HUES48 (cell line): ENCODE data around the gene CPEB3.
"Not testable (repeated sequence)": the region's sequence is repeated elsewhere in the genome, so short reads cannot be mapped to it uniquely, and the experiment has no call there.

Source experiments
- H3K27ac ChIP-seq: one replicate; pipeline ENCODE4 v1.7.0; 2013; ENCODE audit warnings: low read depth, low read length, inconsistent platforms
- H3K27me3 ChIP-seq: 2 replicates; pipeline ENCODE4 v1.6.1; 2013; ENCODE audit warnings: mild to moderate bottlenecking, low read length; ENCODE audit not compliant: control insufficient read depth, insufficient read depth
- H3K36me3 ChIP-seq: 2 replicates; pipeline ENCODE4 v1.6.1; 2013; ENCODE audit warnings: low read length; ENCODE audit not compliant: control insufficient read depth, insufficient read depth
- H3K4me1 ChIP-seq: 2 replicates; pipeline ENCODE4 v1.6.1; 2013; ENCODE audit warnings: mild to moderate bottlenecking, low read length; ENCODE audit not compliant: control insufficient read depth, insufficient read depth
- H3K4me3 ChIP-seq: 2 replicates; pipeline ENCODE4 v1.5.1; 2013; ENCODE audit warnings: mild to moderate bottlenecking, low read depth, low read length
- H3K9ac ChIP-seq: 2 replicates; pipeline ENCODE4 v1.6.1; 2013; ENCODE audit warnings: mild to moderate bottlenecking, low read depth, low read length, moderate library complexity
- H3K9me3 ChIP-seq: 2 replicates; pipeline ENCODE4 v1.6.1; 2013; ENCODE audit warnings: low read length; ENCODE audit not compliant: control insufficient read depth, insufficient read depth

Gene CPEB3

DNA sequence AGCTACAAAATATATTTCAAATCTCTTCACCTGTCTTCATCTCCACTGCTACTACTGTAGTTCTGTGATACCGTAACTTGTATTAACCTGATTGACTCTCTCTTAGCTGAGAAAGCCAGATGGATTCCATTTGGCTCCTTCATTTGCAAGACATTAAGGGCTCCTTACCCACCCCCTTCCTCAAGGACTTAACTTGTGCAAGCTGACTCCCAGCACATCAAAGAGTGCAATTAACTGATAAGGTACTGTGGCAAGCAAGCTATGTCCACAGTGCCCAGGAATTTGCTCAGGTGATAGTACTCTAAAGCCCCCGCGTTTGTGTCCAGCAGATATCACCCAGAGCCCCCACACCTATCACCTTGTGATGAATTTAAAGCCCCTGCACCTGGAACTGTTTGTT is 257.8 kb downstream of the CPEB3 start:
- not testable (repeated sequence) for H3K9ac ChIP-seq, H3K27me3 ChIP-seq, H3K9me3 ChIP-seq
- Histone ChIP-seq H3K36me3 (peaks cover 28% of the 10 kb centered on the region), H3K4me3 (peak overlapping the region; percentile 39; the same call in 1 of the 2 replicates), H3K27ac (peak overlapping the region; percentile 51), H3K4me1 (peaks cover 18% of the 10 kb centered on the region)

DNA sequence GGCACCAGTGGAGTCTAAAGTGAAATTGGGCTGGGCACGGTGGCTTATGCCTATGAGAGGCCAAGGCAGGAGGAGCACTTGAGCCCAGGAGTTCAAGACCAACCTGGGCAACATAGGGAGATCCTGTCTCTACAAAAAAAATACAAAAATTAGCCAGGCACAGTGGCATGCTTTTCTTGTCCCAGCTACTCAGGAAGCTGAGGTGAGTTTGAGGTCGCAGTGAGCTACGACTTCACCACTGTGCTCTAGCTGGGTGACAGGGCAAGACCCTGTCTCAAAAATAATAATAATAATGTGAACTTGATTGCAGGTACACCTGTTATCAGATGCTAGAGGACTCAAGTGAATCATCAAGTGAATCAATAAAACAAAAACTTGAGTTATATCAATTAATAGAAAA is 259.3 kb downstream of the CPEB3 start:
- peaks cover 18% of the 10 kb centered on the region for H3K4me1 ChIP-seq
- peaks cover 43% of the 10 kb centered on the region for H3K36me3 ChIP-seq
- H3K9ac ChIP-seq, result no peak overlapping the region
- no peak overlapping the region for H3K27ac ChIP-seq
- H3K27me3 ChIP-seq, result no peaks in the 10 kb centered on the region
- H3K9me3 ChIP-seq, result no peaks in the 10 kb centered on the region
- H3K4me3 ChIP-seq, result no peak overlapping the region

DNA sequence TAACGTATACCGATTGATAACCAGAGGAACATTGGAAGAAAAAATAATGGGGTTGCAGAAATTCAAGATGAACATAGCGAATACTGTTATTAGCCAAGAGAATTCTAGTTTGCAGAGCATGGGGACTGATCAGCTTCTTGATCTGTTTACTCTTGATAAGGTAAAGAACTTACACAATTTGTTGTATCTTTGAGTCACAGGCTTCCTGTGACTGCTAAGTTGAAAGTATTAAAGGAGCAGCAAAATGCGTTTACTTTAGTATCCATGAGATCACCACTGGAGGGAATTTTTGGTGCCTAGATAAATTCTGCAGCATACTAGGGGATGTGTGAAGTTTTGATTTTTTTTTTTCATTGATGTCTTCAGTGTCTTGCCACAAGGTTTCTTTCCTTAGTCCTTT is 263.7 kb downstream of the CPEB3 start:
- Histone ChIP-seq H3K9ac (no peak overlapping the region), H3K4me3 (no peak overlapping the region), H3K27me3 (no peaks in the 10 kb centered on the region), H3K36me3 (peaks cover 78% of the 10 kb centered on the region), H3K27ac (no peak overlapping the region), H3K9me3 (no peaks in the 10 kb centered on the region), H3K4me1 (peaks cover under 1% of the 10 kb centered on the region; the same call in 1 of the 2 replicates)

DNA sequence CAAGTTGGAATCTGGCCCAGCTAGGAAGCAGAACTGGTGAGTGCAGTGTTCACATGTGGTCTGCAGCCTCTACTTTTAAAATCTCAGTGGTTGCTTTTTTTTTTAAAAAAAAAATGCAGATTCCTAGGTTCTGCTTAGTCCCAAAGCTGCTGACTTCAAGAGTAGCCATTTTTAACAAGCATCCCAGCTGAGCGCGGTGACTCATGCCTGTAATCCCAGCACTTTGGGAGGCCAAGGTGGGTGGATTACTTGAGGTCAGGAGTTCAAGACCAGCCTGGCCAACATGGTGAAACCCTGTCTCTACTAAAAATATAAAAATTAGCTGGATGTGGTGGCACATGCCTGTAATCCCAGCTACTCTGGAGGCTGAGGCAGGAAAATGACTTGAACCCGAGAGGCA is 265.5 kb downstream of the CPEB3 start:
- H3K27ac ChIP-seq, H3K9ac ChIP-seq, H3K27me3 ChIP-seq, H3K4me1 ChIP-seq, H3K4me3 ChIP-seq, H3K9me3 ChIP-seq: not testable (repeated sequence)
- peaks cover 92% of the 10 kb centered on the region for H3K36me3 ChIP-seq

DNA sequence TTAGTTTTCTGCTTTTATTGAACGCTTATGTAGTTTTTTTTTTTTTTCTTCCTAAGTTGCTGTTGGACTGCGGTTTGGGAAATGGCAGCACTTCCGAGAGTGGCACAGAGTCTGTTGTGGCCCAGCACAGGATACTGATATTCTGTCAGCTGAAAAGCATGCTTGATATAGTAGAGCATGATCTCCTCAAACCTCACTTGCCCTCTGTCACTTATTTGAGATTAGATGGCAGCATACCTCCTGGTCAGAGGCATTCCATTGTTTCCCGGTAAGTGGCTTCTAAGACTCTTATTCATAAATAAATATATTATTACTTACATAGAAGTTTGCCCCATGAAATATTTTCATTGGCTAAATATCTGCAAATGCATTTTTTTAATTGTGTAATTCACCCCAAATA is 266.2 kb downstream of the CPEB3 start:
- no peaks in the 10 kb centered on the region for H3K4me1 ChIP-seq
- H3K36me3 ChIP-seq, result peaks cover 93% of the 10 kb centered on the region
- no peaks in the 10 kb centered on the region for H3K9me3 ChIP-seq
- no peak overlapping the region for H3K4me3 ChIP-seq
- no peak overlapping the region for H3K9ac ChIP-seq
- H3K27me3 ChIP-seq, result no peaks in the 10 kb centered on the region
- no peak overlapping the region for H3K27ac ChIP-seq

DNA sequence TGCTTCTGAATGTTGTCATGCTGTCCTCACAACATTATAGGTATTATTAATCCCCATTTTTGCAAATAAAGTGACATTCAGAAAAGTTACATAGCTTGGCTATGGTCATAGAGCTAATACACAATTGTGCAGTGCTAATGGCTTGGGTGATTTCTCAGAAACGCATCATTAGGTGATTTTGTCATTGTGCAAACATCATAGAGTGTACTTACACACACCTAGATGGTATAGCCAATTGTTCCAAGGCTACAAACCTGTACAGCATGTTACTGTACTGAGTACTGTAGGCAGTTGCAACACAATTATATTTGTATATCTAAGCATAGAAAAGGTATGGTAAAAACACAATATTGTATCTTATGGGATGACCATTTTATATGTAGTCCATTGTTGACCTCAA is 276.3 kb downstream of the CPEB3 start:
- Histone ChIP-seq H3K27me3 (no peaks in the 10 kb centered on the region), H3K9me3 (no peaks in the 10 kb centered on the region), H3K4me3 (no peak overlapping the region), H3K27ac (no peak overlapping the region), H3K4me1 (no peaks in the 10 kb centered on the region), H3K9ac (no peak overlapping the region), H3K36me3 (peaks cover 91% of the 10 kb centered on the region)

DNA sequence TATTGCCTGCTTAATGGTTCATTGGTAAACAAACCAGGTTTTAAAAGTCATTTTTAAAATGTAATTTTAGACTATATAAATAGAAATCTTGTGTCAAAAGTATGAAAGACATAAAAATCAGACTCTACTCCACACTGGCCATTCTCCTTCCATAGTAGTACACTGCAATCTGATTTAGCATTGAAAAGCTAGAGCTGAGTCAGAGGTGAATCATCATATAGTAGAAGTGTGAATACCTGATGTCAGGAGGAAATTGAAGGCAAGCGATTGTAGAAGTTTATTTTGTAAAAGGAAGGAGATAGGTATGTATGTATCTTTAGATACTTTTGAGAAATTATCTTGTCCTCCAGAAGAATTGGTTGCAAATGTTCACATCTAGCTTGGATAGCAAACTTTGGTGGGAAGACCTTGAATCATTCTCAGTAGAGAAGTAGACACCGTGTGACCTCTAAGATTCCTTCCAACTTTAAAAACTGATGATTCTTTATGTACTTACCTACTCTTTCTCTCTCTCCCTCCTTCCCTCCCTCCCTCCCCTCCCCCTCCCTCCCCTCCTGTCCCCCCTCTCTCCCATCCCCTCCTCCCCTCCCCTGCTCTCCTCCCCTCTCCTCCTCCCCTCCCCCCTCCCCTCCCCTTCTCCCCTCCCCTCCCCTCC is 279.2 kb downstream of the CPEB3 start:
- Histone ChIP-seq H3K27ac (no peak overlapping the region), H3K9ac (no peak overlapping the region), H3K27me3 (no peaks in the 10 kb centered on the region), H3K4me3 (no peak overlapping the region), H3K4me1 (no peaks in the 10 kb centered on the region), H3K9me3 (no peaks in the 10 kb centered on the region), H3K36me3 (peaks cover 86% of the 10 kb centered on the region)

DNA sequence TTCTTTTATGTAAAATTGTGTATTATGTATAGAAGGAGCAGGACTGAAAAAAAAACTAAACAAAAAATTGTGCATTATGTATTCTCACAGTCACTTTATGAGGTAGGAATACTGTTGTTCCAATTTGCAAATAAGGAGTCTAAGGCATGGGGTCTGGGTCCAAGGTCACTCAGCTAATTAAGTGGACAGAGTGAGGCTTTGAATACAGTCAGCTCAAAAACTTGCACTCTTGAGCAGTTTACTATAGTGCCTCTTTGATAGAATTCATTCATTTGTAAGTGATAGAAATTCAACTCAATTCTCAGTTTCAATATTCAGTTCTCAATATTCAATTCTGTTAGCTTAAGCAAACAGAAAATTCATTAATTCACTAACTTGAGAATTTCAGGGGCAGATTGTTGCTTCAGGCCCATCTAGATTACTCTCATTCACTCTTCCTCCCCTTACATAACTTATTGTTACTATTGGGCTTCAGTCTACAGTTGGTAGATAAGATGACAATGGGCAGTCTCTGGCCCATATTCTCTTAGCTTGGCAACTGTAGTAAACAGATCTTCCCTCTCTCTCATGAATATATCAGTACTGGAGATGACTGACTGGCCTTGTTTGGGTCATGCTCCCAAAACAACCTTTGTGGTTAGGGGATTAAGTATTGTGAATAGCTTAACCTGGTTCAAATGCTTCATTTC is 280.7 kb downstream of the CPEB3 start:
- Histone ChIP-seq H3K4me3 (no peak overlapping the region), H3K9ac (no peak overlapping the region), H3K36me3 (peaks cover 83% of the 10 kb centered on the region), H3K4me1 (no peaks in the 10 kb centered on the region), H3K27ac (no peak overlapping the region), H3K9me3 (no peaks in the 10 kb centered on the region), H3K27me3 (no peaks in the 10 kb centered on the region)

DNA sequence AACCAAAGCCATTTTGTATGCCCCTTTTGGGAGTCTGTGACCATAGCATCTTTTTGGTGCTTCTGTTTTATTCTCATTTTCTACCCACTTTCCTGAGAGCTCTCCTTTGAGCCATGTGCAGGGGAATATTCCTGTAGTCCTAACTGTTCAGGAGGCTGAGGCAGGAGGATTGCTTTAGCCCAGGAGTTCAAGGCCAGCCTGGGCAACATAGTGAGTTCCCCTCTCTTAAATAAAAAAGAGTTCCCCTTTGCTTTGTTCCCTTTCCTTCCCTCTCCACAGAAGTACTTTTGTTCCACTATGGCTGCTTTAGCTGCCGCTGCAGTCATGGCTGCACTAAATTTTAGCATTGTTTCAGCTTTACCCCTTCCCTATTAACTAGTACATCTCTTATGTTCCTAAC is 281.4 kb downstream of the CPEB3 start:
- H3K27ac ChIP-seq, result no peak overlapping the region
- H3K9ac ChIP-seq, result no peak overlapping the region
- H3K36me3 ChIP-seq, result peaks cover 80% of the 10 kb centered on the region
- no peaks in the 10 kb centered on the region for H3K27me3 ChIP-seq
- no peak overlapping the region for H3K4me3 ChIP-seq
- H3K4me1 ChIP-seq, result no peaks in the 10 kb centered on the region
- H3K9me3 ChIP-seq, result no peaks in the 10 kb centered on the region

DNA sequence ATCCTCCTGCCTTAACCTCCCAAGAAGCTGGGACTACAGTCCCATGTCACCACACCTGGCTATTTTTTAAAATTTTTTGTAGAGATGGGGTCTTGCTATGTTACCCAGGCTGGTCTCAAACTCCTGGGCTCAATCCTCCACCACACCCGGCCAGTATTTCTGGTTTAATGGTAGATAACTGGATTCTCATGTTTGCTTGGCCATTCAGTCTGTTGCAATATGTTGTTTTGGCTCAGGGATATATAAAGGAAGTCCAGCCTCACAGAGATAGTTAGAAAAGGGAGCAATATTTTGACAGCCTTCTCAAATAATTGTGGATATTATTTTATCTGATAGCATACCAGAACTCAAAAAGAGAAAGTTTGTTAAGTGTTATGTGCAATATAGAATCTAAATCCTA is 284.9 kb downstream of the CPEB3 start:
- no peaks in the 10 kb centered on the region for H3K27me3 ChIP-seq
- no peaks in the 10 kb centered on the region for H3K4me1 ChIP-seq
- no peak overlapping the region for H3K4me3 ChIP-seq
- H3K9ac ChIP-seq, result no peak overlapping the region
- H3K9me3 ChIP-seq, result no peaks in the 10 kb centered on the region
- no peak overlapping the region for H3K27ac ChIP-seq
- peaks cover 69% of the 10 kb centered on the region for H3K36me3 ChIP-seq

DNA sequence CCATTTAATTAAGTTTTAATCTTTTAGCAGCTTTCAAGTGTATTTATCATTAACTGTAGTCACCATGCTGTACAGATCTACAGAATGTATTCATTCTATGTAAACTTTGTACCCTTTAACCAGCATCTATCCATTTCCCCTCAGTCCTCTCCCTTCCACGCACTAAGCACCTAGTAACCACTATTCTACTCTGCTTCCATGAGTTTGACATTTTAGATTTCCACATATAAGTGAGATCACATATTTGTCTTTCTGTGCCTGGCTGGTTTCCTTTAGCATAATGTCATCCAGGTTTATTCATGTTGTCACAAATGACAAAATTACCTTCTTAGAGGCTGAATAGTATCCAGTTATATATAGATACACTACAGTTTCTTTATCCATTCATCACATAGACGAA is 287.6 kb downstream of the CPEB3 start:
- H3K9me3 ChIP-seq, result no peaks in the 10 kb centered on the region
- peaks cover 65% of the 10 kb centered on the region for H3K36me3 ChIP-seq
- no peak overlapping the region for H3K4me3 ChIP-seq
- no peaks in the 10 kb centered on the region for H3K4me1 ChIP-seq
- H3K9ac ChIP-seq, result no peak overlapping the region
- no peaks in the 10 kb centered on the region for H3K27me3 ChIP-seq
- no peak overlapping the region for H3K27ac ChIP-seq
